Ovary (tissue), 9 donors: ENCODE results near the gene DHX29. TPM values are rescaled to one million over a fixed set of nuclear protein-coding genes. Genes with fewer than 3 reads are reported as not detected.
"Not testable (repeated sequence)": the region's sequence is repeated elsewhere in the genome, so short reads cannot be mapped to it uniquely, and the experiment has no call there.

ENCODE experiments used
- DNase-seq, 5 donors: peaks; one replicate each; pipeline ENCODE4 v3.0.0-alpha.2; 2019 to 2020
- H3K27ac ChIP-seq, 2 donors: fragments of 200-600 bp; one replicate each; pipeline versions ENCODE4 v1.5.1 to v1.8.0; 2019 to 2022
- H3K27me3 ChIP-seq: fragments of 200-600 bp; one replicate; pipeline ENCODE4 v1.8.0; 2022
- H3K36me3 ChIP-seq: fragments of 200-600 bp; sonication (generic); one replicate; pipeline ENCODE4 v1.5.1; 2019
- H3K4me1 ChIP-seq: one replicate; pipeline ENCODE4 v1.8.1; 2013; ENCODE audit warnings: mild to moderate bottlenecking, moderate library complexity; ENCODE audit not compliant: insufficient read depth
- H3K4me3 ChIP-seq: fragments of 200-600 bp; sonication (generic); one replicate; pipeline ENCODE4 v1.5.1; 2017
- H3K9me3 ChIP-seq, 2 donors: fragments of 200-600 bp in 1 of 2; sonication (generic) in 1 of 2; one replicate each; pipeline versions ENCODE4 v1.5.1 to v1.8.1; 2013 to 2019; ENCODE audit warnings: mild to moderate bottlenecking in 1 of 2, moderate library complexity in 1 of 2
- EP300 ChIP-seq: sonication (generic); formaldehyde crosslinking; IDR thresholded peaks from one replicate; pipeline ENCODE4 v1.6.1; 2017; ENCODE audit warnings: antibody characterized with exemption
- POLR2A ChIP-seq: fragments of 450-650 bp; IDR thresholded peaks from one replicate; pipeline ENCODE4 v1.6.1; 2017; ENCODE audit warnings: antibody characterized with exemption, mild to moderate bottlenecking, moderate library complexity
- WGBS, 3 donors: extraction: QIAGEN DNeasy Blood & Tissue Kit in 1 of 3; methylation state at CpG; one replicate each; pipeline versions ENCODE4 v1.1.5 to v1.1.7; 2013 to 2017; 5-methylcytosine and 5-hydroxymethylcytosine counted together
- intact Hi-C, 4 donors: fragments of 100-400 bp; cut with DNase I; formaldehyde crosslinking; loops; one replicate each; pipeline versions ENCODE4 v1.11.0 to v1.15.1; 2022 to 2023
- polyA plus RNA-seq, 2 donors: library from polyadenylated mRNA; stranded (reverse); fragments of 200-250 nt in 1 of 2; fragments of 350-450 nt in 1 of 2; fragmentation: Illumina TruSeq in 1 of 2; extraction: RNeasy Lipid Tissue Mini Kit (QIAGEN cat#74804) in 1 of 2; gene quantifications; one replicate each; pipeline ENCODE4 v1.2.3, GENCODE V29; 2013 to 2014
- total RNA-seq, 7 donors: library from RNA; depleted of rRNA in 2 of 7; stranded (reverse); fragments of >200 nt in 2 of 7; fragmentation: NEBNext Ultra II Directional in 3 of 7; extraction: Animal tissue kit (Norgen Biotek cat#: 25700) in 3 of 7; gene quantifications; one replicate each; pipeline versions ENCODE4 v1.1.0 to v1.2.4, GENCODE V29; 2016 to 2023
- TF ChIP-seq, protein P1 (sequence below), 3 donors: fragments of 450-650 bp in 2 of 3; fragments of 200-600 bp in 1 of 3; IDR thresholded peaks; one replicate each; pipeline versions ENCODE4 v1.5.1 to v1.8.0; 2016 to 2022; ENCODE audit warnings: antibody characterized with exemption in 3 of 3, mild to moderate bottlenecking in 1 of 3
- donor health status: DM: no; HTN: no; CAD: no; lungs with moderate emphysema.
- donor health status: DM: no; HTN: no; CAD: no.
- donor health status: Bipolar disorder and iron deficiency.
- donor health status: DM: yes; HTN: yes; CAD: no.
- donor health status: DM: no; HTN: no; CAD: no.
- donor health status: DM: yes; HTN: yes; CAD: no.

Gene DHX29
- total and polyA plus RNA-seq, 9 donors = 13.1 to 25.2 (median 21.0) TPM

DNA sequence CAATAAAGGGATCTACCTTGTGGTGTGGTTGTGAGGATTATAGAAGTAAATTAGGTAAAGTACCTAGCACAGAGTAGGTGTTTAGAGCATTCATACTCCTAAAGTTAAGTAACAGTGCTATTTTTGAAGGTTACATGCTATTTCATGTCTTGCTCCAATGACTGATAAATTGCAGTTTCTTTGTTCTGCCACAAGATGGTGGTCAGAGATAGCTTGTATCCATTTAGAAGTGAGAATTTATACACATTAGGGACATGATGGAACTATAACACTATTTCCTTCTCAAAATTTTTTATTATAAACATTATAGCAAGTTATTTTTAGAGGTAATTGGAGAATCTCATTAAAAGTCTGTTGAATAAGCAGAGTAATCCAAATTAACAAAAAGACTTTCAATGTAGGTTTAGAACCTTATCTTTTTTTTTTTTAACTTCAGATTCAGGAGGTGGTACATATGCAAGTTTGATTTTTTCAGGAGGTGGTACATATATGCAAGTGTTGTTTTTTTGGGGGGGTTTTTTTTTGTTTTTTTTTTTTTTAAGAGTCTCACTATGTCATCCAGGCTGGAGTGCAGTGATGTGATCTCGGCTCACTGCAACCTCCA, 17.4 kb upstream of the DHX29 start:
- WGBS, 3 donors = 90 to 96% (median 94%) methylated on average over 1 of the region's 1 CpG

DNA sequence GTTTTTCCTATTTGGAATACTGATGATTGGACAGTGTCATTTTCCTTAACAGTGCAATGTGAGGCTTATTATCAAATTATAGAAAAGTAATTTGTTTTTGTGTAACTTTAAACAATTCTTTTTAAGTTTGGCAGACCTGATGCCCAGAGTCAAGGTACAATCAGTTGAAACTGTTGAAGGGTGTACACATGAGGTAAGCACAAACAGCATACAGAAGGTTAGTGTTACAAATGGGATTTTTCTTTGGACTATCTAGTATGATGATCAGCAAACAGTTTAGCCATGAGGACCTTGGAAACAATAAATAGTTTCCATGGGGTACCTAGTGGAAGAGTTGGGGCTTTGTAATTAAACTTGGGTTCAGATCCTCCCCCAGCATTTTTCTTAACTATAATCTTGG, 16.5 kb upstream of the DHX29 start:
- no peak for DNase-seq
- no peak overlapping the region for H3K27ac ChIP-seq

More for the DNA sequence above, 17.4 kb upstream of the DHX29 start:
- no peaks in the 10 kb centered on the region for H3K9me3 ChIP-seq
- TF ChIP-seq EP300 = no peak
- no peak for TF ChIP-seq POLR2A
- TF ChIP-seq, protein P1, sequence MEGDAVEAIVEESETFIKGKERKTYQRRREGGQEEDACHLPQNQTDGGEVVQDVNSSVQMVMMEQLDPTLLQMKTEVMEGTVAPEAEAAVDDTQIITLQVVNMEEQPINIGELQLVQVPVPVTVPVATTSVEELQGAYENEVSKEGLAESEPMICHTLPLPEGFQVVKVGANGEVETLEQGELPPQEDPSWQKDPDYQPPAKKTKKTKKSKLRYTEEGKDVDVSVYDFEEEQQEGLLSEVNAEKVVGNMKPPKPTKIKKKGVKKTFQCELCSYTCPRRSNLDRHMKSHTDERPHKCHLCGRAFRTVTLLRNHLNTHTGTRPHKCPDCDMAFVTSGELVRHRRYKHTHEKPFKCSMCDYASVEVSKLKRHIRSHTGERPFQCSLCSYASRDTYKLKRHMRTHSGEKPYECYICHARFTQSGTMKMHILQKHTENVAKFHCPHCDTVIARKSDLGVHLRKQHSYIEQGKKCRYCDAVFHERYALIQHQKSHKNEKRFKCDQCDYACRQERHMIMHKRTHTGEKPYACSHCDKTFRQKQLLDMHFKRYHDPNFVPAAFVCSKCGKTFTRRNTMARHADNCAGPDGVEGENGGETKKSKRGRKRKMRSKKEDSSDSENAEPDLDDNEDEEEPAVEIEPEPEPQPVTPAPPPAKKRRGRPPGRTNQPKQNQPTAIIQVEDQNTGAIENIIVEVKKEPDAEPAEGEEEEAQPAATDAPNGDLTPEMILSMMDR (IDR thresholded peaks at IDR 0.05) = peak in 2 of 3 donors; percentile 25 to 53
- intact Hi-C loops = no loop called here
- H3K4me3 ChIP-seq = no peak overlapping the region
- H3K27ac ChIP-seq = no peak overlapping the region
- DNase-seq = no peak
- no peaks in the 10 kb centered on the region for H3K36me3 ChIP-seq
- no peaks in the 10 kb centered on the region for H3K27me3 ChIP-seq
- H3K4me1 ChIP-seq = no peaks in the 10 kb centered on the region

DNA sequence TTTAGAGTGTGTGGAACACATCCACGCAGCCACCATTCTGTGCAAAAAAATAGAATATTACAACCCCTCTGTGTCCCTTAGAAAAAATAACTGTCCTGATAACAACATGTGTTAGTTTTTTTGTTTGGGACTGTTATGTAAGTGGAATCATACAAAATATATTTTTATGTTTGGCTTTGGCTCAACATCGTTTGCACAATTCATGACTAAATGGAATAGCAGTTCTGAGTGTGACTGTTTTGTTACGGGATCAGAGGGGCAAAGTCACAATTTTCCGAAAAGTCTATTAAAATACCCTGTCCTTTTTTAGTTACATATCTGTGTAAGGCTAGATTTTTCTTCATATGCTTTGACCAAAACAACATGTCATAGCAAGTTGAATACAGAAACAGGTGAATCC, 13.1 kb upstream of the DHX29 start:
- WGBS, 3 donors = 69 to 70% (median 70%) methylated on average over 4 of the region's 4 CpGs
- Histone ChIP-seq H3K4me3 (no peak overlapping the region), H3K27ac (no peak overlapping the region), H3K36me3 (no peaks in the 10 kb centered on the region), H3K4me1 (no peaks in the 10 kb centered on the region), H3K27me3 (no peaks in the 10 kb centered on the region), H3K9me3 (no peaks in the 10 kb centered on the region)
- DNase-seq = no peak
- TF ChIP-seq, protein P1 (IDR thresholded peaks at IDR 0.05) = no peak
- no peak for TF ChIP-seq POLR2A
- TF ChIP-seq EP300 = no peak
- intact Hi-C loops = no loop called here

More for the DNA sequence above, 16.5 kb upstream of the DHX29 start:
- H3K4me3 ChIP-seq = no peak overlapping the region
- H3K4me1 ChIP-seq = no peaks in the 10 kb centered on the region
- TF ChIP-seq EP300 = no peak
- no peak for TF ChIP-seq POLR2A
- TF ChIP-seq, protein P1 (IDR thresholded peaks at IDR 0.05) = no peak
- no peaks in the 10 kb centered on the region for H3K9me3 ChIP-seq
- no peaks in the 10 kb centered on the region for H3K27me3 ChIP-seq
- no peaks in the 10 kb centered on the region for H3K36me3 ChIP-seq
- intact Hi-C loops = no loop called here

DNA sequence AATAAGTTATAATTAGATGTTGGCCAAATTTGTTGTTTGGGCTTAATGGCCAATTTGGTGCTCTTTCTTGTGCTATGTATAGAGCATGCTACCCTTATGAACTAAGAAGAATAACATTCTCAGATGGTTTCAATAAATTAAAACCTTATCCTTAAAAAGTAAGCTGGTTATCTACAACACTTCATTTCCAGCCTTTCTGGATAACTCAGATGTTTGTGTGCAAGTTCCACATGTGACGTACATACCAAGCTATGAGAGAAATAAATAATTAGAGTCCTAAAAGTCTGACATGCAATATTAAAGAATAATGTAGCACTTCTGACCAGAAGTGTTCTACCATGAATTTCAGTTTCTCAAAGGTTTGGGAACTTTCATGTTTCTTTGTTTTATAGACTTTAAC, 12.0 kb upstream of the DHX29 start:
- no peaks in the 10 kb centered on the region for H3K27me3 ChIP-seq
- no peaks in the 10 kb centered on the region for H3K9me3 ChIP-seq
- no peak overlapping the region for H3K4me3 ChIP-seq
- TF ChIP-seq POLR2A (no peak), EP300 (no peak)
- TF ChIP-seq, protein P1 (IDR thresholded peaks at IDR 0.05) = no peak
- intact Hi-C loops = no loop called here
- no peak overlapping the region for H3K27ac ChIP-seq
- WGBS, 3 donors = 45 to 85% (median 69%) methylated on average over 1 of the region's 1 CpG
- no peaks in the 10 kb centered on the region for H3K36me3 ChIP-seq
- no peak for DNase-seq
- peaks cover 2% of the 10 kb centered on the region for H3K4me1 ChIP-seq

DNA sequence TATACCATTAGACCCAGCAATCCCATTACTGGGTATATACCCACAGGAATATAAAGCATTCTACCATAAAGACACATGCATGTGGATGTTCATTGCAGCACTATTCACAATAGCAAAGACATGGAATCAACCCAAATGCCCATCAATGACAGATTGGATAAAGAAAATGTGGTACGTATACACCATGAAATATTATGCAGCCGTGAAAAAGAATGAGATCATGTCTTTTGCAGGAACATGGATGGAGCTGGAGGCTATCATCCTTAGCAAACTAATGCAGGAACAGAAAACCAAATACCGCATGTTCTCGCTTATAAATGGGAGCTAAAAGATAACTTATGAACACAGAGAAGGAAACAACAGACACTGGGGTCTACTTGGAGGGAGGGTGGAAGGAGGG, 10.7 kb upstream of the DHX29 start:
- H3K27ac ChIP-seq, H3K9me3 ChIP-seq, intact Hi-C loops, H3K27me3 ChIP-seq, H3K36me3 ChIP-seq, DNase-seq, H3K4me1 ChIP-seq, H3K4me3 ChIP-seq: not testable (repeated sequence)
- WGBS, 3 donors = 96 to 99% (median 98%) methylated on average over 4 of the region's 4 CpGs
